ENCODE results near the gene RABL6. TPM values are rescaled to one million over a fixed set of nuclear protein-coding genes. Genes with fewer than 3 reads are reported as not detected.

The RABL6 gene
- total RNA-seq, 1 donor: 64.8 TPM

- no peaks in the 10 kb centered on the region for H3K9me3 ChIP-seq (ENCODE audit: low read depth, low read length)
- peak overlapping the region; percentile 66 for H2AFZ ChIP-seq (ENCODE audit: low read length)
- H3K4me3 ChIP-seq (ENCODE audit: insufficient read depth, low read length): peak overlapping the region; percentile 79
- TF ChIP-seq, protein P1, sequence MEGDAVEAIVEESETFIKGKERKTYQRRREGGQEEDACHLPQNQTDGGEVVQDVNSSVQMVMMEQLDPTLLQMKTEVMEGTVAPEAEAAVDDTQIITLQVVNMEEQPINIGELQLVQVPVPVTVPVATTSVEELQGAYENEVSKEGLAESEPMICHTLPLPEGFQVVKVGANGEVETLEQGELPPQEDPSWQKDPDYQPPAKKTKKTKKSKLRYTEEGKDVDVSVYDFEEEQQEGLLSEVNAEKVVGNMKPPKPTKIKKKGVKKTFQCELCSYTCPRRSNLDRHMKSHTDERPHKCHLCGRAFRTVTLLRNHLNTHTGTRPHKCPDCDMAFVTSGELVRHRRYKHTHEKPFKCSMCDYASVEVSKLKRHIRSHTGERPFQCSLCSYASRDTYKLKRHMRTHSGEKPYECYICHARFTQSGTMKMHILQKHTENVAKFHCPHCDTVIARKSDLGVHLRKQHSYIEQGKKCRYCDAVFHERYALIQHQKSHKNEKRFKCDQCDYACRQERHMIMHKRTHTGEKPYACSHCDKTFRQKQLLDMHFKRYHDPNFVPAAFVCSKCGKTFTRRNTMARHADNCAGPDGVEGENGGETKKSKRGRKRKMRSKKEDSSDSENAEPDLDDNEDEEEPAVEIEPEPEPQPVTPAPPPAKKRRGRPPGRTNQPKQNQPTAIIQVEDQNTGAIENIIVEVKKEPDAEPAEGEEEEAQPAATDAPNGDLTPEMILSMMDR (IDR thresholded peaks at IDR 0.05; ENCODE audit: extremely low read depth, low read depth, low read length): no peak
- peak overlapping the region; percentile 6 for H3K27ac ChIP-seq (ENCODE audit: low read depth, low read length)
- H4K20me1 ChIP-seq (ENCODE audit: insufficient read depth, low read length): peaks cover 5% of the 10 kb centered on the region
- no peaks in the 10 kb centered on the region for H3K36me3 ChIP-seq (ENCODE audit: insufficient read depth, low read length)
- no peaks in the 10 kb centered on the region for H3K27me3 ChIP-seq (ENCODE audit: insufficient read depth, low read length)
- DNase-seq (ENCODE audit: insufficient read length, low spot score, missing footprints): peak; percentile 99
- peaks cover 51% of the 10 kb centered on the region for H3K79me2 ChIP-seq (ENCODE audit: insufficient read depth, low read length)
- H3K4me2 ChIP-seq (ENCODE audit: insufficient read depth, low read length): peak overlapping the region; percentile 83
- peaks cover 15% of the 10 kb centered on the region for H3K4me1 ChIP-seq (ENCODE audit: insufficient read depth, low read length)
These were observed 79.2 kb downstream of the RABL6 start for GRCh38 chr9:136886610-136887597.

DNA sequence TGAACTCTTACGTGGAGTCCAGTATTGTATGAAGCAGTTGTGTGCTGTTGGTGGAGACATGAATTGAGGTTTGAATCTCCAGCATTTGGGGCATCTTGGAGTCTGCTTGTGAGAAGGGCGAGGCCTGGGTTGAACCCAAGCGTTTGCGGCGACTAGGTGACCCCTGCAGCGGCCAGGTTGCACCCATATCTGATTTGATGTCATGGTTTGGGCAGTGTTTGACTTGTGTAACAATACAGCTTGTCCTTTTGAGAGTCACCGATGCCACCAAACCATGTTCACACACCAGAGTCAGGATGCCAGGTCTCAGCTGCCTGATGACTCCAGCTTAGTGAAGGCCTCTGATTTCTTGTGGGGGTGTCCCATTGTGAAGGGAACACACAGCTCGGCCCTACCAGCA lies 80.7 kb downstream of the RABL6 start:
- peaks cover 63% of the 10 kb centered on the region for H3K79me2 ChIP-seq (ENCODE audit: insufficient read depth, low read length)
- peak; percentile 64 for DNase-seq (ENCODE audit: insufficient read length, low spot score, missing footprints)

GRCh38 chr9:136889858-136890257 lies 82.1 kb downstream of the RABL6 start:
- Histone ChIP-seq H3K79me2 (ENCODE audit: insufficient read depth, low read length) (peaks cover 75% of the 10 kb centered on the region), H3K4me1 (ENCODE audit: insufficient read depth, low read length) (peaks cover 6% of the 10 kb centered on the region), H3K4me2 (ENCODE audit: insufficient read depth, low read length) (no peak overlapping the region), H3K27ac (ENCODE audit: low read depth, low read length) (no peak overlapping the region), H3K4me3 (ENCODE audit: insufficient read depth, low read length) (no peak overlapping the region), H3K27me3 (ENCODE audit: insufficient read depth, low read length) (no peaks in the 10 kb centered on the region), H3K9me3 (ENCODE audit: low read depth, low read length) (no peaks in the 10 kb centered on the region), H4K20me1 (ENCODE audit: insufficient read depth, low read length) (peaks cover 8% of the 10 kb centered on the region), H3K36me3 (ENCODE audit: insufficient read depth, low read length) (peaks cover 3% of the 10 kb centered on the region), H2AFZ (ENCODE audit: low read length) (no peak overlapping the region)
- DNase-seq (ENCODE audit: insufficient read length, low spot score, missing footprints): no peak
- TF ChIP-seq, protein P1 (IDR thresholded peaks at IDR 0.05; ENCODE audit: extremely low read depth, low read depth, low read length): no peak

More for the DNA sequence above, 80.7 kb downstream of the RABL6 start:
- H4K20me1 ChIP-seq (ENCODE audit: insufficient read depth, low read length): peaks cover 5% of the 10 kb centered on the region
- H3K27ac ChIP-seq (ENCODE audit: low read depth, low read length): no peak overlapping the region
- H3K27me3 ChIP-seq (ENCODE audit: insufficient read depth, low read length): no peaks in the 10 kb centered on the region
- TF ChIP-seq, protein P1 (IDR thresholded peaks at IDR 0.05; ENCODE audit: extremely low read depth, low read depth, low read length): no peak
- peaks cover 6% of the 10 kb centered on the region for H3K4me1 ChIP-seq (ENCODE audit: insufficient read depth, low read length)
- no peak overlapping the region for H2AFZ ChIP-seq (ENCODE audit: low read length)
- no peaks in the 10 kb centered on the region for H3K9me3 ChIP-seq (ENCODE audit: low read depth, low read length)
- H3K36me3 ChIP-seq (ENCODE audit: insufficient read depth, low read length): no peaks in the 10 kb centered on the region
- H3K4me2 ChIP-seq (ENCODE audit: insufficient read depth, low read length): no peak overlapping the region
- H3K4me3 ChIP-seq (ENCODE audit: insufficient read depth, low read length): no peak overlapping the region

DNA sequence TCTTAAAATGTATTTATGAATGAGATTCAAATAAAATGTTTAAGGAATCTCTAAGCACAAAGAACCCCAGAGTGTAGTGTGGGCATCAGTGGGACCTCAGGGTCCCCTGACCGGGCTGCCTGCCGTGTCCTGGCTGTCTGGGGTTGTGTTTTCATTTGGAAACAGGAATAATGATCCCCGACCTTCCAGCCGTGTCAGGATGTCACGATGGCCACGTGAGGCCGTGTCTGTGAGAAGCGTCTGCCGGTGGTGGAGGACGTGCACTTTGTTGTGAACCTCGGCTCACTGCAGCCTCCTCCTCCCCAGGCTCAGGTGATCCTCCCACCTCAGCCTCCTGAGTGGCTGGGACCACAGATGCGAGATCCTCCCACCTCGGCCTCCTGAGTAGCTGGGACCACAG lies 82.9 kb downstream of the RABL6 start:
- H3K79me2 ChIP-seq (ENCODE audit: insufficient read depth, low read length): peaks cover 83% of the 10 kb centered on the region
- DNase-seq (ENCODE audit: insufficient read length, low spot score, missing footprints): no peak
- peaks cover 5% of the 10 kb centered on the region for H3K4me1 ChIP-seq (ENCODE audit: insufficient read depth, low read length)
- H3K9me3 ChIP-seq (ENCODE audit: low read depth, low read length): no peaks in the 10 kb centered on the region
- TF ChIP-seq, protein P1 (IDR thresholded peaks at IDR 0.05; ENCODE audit: extremely low read depth, low read depth, low read length): no peak
- H3K27ac ChIP-seq (ENCODE audit: low read depth, low read length): no peak overlapping the region
- H2AFZ ChIP-seq (ENCODE audit: low read length): no peak overlapping the region
- no peak overlapping the region for H3K4me2 ChIP-seq (ENCODE audit: insufficient read depth, low read length)
- peaks cover 10% of the 10 kb centered on the region for H4K20me1 ChIP-seq (ENCODE audit: insufficient read depth, low read length)
- no peak overlapping the region for H3K4me3 ChIP-seq (ENCODE audit: insufficient read depth, low read length)
- no peaks in the 10 kb centered on the region for H3K27me3 ChIP-seq (ENCODE audit: insufficient read depth, low read length)
- peaks cover 3% of the 10 kb centered on the region for H3K36me3 ChIP-seq (ENCODE audit: insufficient read depth, low read length)
